Muscle layer of colon (tissue), 2 donors: Measurements from ENCODE around the gene EID1.

Source experiments
- H3K27ac ChIP-seq: one replicate; pipeline ENCODE4 v1.7.0; 2013; ENCODE audit warnings: low read depth, mild to moderate bottlenecking, low read length, moderate library complexity
- H3K27me3 ChIP-seq, 2 donors: one replicate each; pipeline ENCODE4 v1.7.0; 2013; ENCODE audit warnings: low read length in 2 of 2, mild to moderate bottlenecking in 2 of 2; ENCODE audit not compliant: insufficient read depth in 2 of 2, control insufficient read depth in 1 of 2
- H3K36me3 ChIP-seq: one replicate; pipeline ENCODE4 v1.7.0; 2013; ENCODE audit warnings: mild to moderate bottlenecking, low read length; ENCODE audit not compliant: insufficient read depth
- H3K4me1 ChIP-seq: one replicate; pipeline ENCODE4 v1.7.0; 2013; ENCODE audit warnings: mild to moderate bottlenecking, low read length; ENCODE audit not compliant: insufficient read depth
- H3K4me3 ChIP-seq, 2 donors: one replicate each; pipeline ENCODE4 v1.7.0; 2013; ENCODE audit warnings: low read length in 2 of 2, low read depth in 1 of 2, mild to moderate bottlenecking in 1 of 2, moderate library complexity in 1 of 2
- H3K9ac ChIP-seq: one replicate; pipeline ENCODE4 v1.7.0; 2013; ENCODE audit warnings: low read length
- H3K9me3 ChIP-seq: one replicate; pipeline ENCODE4 v1.7.0; 2013; ENCODE audit warnings: mild to moderate bottlenecking, low read length
- donor health status: abdominal sarcoma.
- donor health status: Adenocarcinoma of cecum.

EID1 gene

GRCh38 chr15:48914717-48915116, 36.8 kb downstream of the EID1 start:
- Histone ChIP-seq H3K9ac (no peak overlapping the region), H3K27ac (no peak overlapping the region), H3K4me1 (no peaks in the 10 kb centered on the region)

GRCh38 chr15:48915861-48916260, 37.9 kb downstream of the EID1 start:
- Histone ChIP-seq H3K36me3 (no peaks in the 10 kb centered on the region), H3K27me3 (no peaks in the 10 kb centered on the region), H3K4me1 (no peaks in the 10 kb centered on the region), H3K4me3 (no peak overlapping the region), H3K9ac (no peak overlapping the region), H3K27ac (no peak overlapping the region), H3K9me3 (no peaks in the 10 kb centered on the region)

More at GRCh38 chr15:48914717-48915116, 36.8 kb downstream of the EID1 start:
- Histone ChIP-seq H3K4me3 (no peak overlapping the region), H3K27me3 (no peaks in the 10 kb centered on the region), H3K9me3 (no peaks in the 10 kb centered on the region), H3K36me3 (no peaks in the 10 kb centered on the region)

GRCh38 chr15:48916721-48917120, 38.8 kb downstream of the EID1 start:
- Histone ChIP-seq H3K27ac (no peak overlapping the region), H3K9me3 (no peaks in the 10 kb centered on the region), H3K36me3 (no peaks in the 10 kb centered on the region), H3K4me1 (no peaks in the 10 kb centered on the region), H3K9ac (no peak overlapping the region), H3K4me3 (no peak overlapping the region), H3K27me3 (no peaks in the 10 kb centered on the region)

- no peaks in the 10 kb centered on the region for H3K27me3 ChIP-seq
- H3K4me1 ChIP-seq = no peaks in the 10 kb centered on the region
- H3K9ac ChIP-seq = no peak overlapping the region
- H3K9me3 ChIP-seq = no peaks in the 10 kb centered on the region
- no peaks in the 10 kb centered on the region for H3K36me3 ChIP-seq
- H3K27ac ChIP-seq = no peak overlapping the region
- H3K4me3 ChIP-seq = no peak overlapping the region
These were observed 44.1 kb downstream of the EID1 start for GRCh38 chr15:48922046-48922445.

- H3K4me1 ChIP-seq = no peaks in the 10 kb centered on the region
- H3K36me3 ChIP-seq = no peaks in the 10 kb centered on the region
- H3K27ac ChIP-seq = no peak overlapping the region
These were observed 46.8 kb downstream of the EID1 start for GRCh38 chr15:48924528-48925393.

GRCh38 chr15:48925714-48926223, 47.8 kb downstream of the EID1 start:
- H3K27ac ChIP-seq = no peak overlapping the region
- H3K36me3 ChIP-seq = no peaks in the 10 kb centered on the region
- no peak overlapping the region for H3K4me3 ChIP-seq
- H3K4me1 ChIP-seq = no peaks in the 10 kb centered on the region
- H3K9me3 ChIP-seq = no peaks in the 10 kb centered on the region
- H3K27me3 ChIP-seq = no peaks in the 10 kb centered on the region
- H3K9ac ChIP-seq = no peak overlapping the region

More at GRCh38 chr15:48924528-48925393, 46.8 kb downstream of the EID1 start:
- no peaks in the 10 kb centered on the region for H3K9me3 ChIP-seq
- no peak overlapping the region for H3K4me3 ChIP-seq
- H3K9ac ChIP-seq = no peak overlapping the region
- no peaks in the 10 kb centered on the region for H3K27me3 ChIP-seq

GRCh38 chr15:48928877-48929538, 51.1 kb downstream of the EID1 start:
- H3K9me3 ChIP-seq = no peaks in the 10 kb centered on the region
- no peak overlapping the region for H3K4me3 ChIP-seq
- H3K9ac ChIP-seq = no peak overlapping the region
- H3K36me3 ChIP-seq = no peaks in the 10 kb centered on the region
- H3K27ac ChIP-seq = no peak overlapping the region
- H3K27me3 ChIP-seq = no peaks in the 10 kb centered on the region
- no peaks in the 10 kb centered on the region for H3K4me1 ChIP-seq

- Histone ChIP-seq H3K9me3 (no peaks in the 10 kb centered on the region), H3K9ac (no peak overlapping the region), H3K36me3 (no peaks in the 10 kb centered on the region), H3K27ac (no peak overlapping the region), H3K4me3 (no peak overlapping the region), H3K4me1 (no peaks in the 10 kb centered on the region), H3K27me3 (no peaks in the 10 kb centered on the region)
These were observed 51.7 kb downstream of the EID1 start for GRCh38 chr15:48929661-48930060.
